GM13977 (cell line): ENCODE data around the gene RAB11FIP5.

Source experiments
- DNase-seq: peaks from one replicate; pipeline ENCODE4 v3.0.0; 2012; ENCODE audit warnings: low spot score
- CTCF ChIP-seq: IDR thresholded peaks from 2 replicates; pipeline ENCODE4 v1.5.1; 2012; ENCODE audit warnings: mild to moderate bottlenecking, control low read depth; ENCODE audit not compliant: insufficient read depth; ENCODE audit errors: extremely low read depth, missing control alignments
- in situ Hi-C: fragments of 300-500 bp; cut with MboI; formaldehyde crosslinking; loops from one replicate; pipeline ENCODE4 v1.12.0; 2022; ENCODE audit warnings: low sequenced_read_pairs, low pct_unique_long_range_greater_than_20kb, mixed read lengths, inconsistent platforms; ENCODE audit not compliant: unreplicated experiment

RAB11FIP5 gene

GRCh38 chr2:73091696-73092095, 21.1 kb downstream of the RAB11FIP5 start:
- no peak for DNase-seq
- in situ Hi-C loops, result no loop called here
- no peak for TF ChIP-seq CTCF

- in situ Hi-C loops, result no loop called here
- TF ChIP-seq CTCF, result no peak
- no peak for DNase-seq
Observed at GRCh38 chr2:73091164-73091563, 21.6 kb downstream of the RAB11FIP5 start.

DNA sequence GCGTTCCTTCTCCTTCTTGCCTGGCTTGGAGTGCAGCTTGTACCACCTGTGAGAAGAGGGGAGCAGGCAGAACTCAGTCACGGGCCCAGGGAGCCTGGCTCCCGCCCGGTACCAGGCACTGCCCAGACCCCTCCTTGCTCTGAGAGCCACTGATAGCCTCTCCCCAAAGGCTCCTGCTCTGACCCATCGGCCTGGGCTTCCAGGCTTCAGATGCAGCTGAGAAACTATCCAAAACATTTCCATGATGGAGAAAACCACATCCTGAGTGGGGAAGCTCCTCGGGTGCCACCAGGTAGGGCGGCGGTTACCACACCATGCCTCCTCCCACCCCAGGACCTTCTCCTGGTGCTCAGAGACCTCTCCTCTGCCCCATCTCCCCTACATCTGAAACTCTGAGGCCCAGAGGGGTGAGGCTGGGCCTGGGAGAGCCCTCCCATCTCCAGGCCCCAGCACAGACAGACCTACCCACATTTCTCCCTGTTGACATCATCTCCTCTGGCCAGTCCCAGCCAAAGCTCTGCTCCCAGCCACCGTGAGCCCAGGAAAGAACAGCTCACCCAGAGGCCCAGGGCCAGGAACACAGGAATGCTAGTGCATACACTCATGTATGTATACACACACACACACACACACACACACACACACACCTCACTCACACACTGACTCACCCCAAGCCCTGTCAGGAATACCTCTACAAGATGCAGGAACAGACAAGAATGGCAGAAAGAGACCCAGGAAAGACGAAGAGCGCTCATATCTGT, 23.3 kb downstream of the RAB11FIP5 start:
- in situ Hi-C loops, result no loop called here
- no peak for DNase-seq
- no peak for TF ChIP-seq CTCF

DNA sequence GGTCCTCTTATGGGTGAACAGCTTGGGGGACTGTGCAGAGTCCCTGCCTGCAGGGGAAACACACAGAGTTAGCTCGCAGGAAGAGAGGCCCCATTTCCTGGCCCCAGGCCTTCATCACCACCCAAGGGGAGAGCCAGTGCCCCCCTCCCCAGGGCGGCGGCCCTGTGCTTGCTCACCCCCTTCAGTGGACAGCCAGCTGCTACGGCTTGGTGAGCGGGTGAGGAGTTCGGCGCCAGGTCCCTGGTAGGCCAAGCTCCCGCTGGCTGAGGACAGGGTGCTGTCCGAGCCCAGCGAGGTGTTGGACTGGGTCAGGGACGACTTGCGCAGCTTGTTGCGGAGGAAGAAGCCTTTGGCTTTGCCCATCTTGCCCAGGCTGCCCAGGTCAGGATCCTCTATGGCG, 24.0 kb downstream of the RAB11FIP5 start:
- in situ Hi-C loops, result no loop called here
- no peak for DNase-seq
- TF ChIP-seq CTCF, result no peak

- no peak for TF ChIP-seq CTCF
- DNase-seq, result no peak
- in situ Hi-C loops, result no loop called here
Observed at GRCh38 chr2:73088211-73088610, 24.5 kb downstream of the RAB11FIP5 start.

DNA sequence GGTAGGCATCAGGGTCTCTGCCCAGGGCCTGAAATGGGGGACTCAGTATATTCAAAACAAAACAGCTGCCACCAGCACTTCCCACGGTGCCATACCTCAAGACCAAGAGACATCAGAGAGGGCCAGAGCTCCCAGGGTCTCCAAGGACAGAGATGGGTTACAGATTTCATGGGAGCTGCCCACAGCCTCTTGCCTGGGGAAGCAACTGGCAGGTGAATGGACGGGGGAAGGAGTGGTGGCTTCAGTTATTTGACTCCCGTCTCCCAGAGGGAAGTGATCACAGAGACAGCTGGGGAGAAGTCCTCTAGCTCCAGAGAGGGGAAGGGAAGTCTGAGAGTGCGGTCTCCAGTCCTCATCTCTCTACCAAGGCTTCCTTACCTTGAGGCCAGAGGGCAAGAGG, 25.4 kb downstream of the RAB11FIP5 start:
- no peak for DNase-seq
- in situ Hi-C loops, result no loop called here
- TF ChIP-seq CTCF, result no peak
